Lung (tissue), 12 donors: Measurements from ENCODE around the gene TMEM169. TPM values are rescaled to one million over a fixed set of nuclear protein-coding genes. Genes with fewer than 3 reads are reported as not detected.

ENCODE experiments used
- ATAC-seq: fragments of 200-7000 bp; cut with Tn5 transposase; one replicate; pipeline ENCODE4 v1.9.1; 2020; ENCODE audit warnings: moderate number of reproducible peaks; ENCODE audit not compliant: insufficient read depth, low FRiP score
- DNase-seq, 3 donors: peaks; one replicate each; pipeline ENCODE4 v3.0.0-alpha.2; 2013 to 2017
- H3K27ac ChIP-seq, 2 donors: one replicate each; pipeline ENCODE4 v1.5.1; 2013; ENCODE audit warnings: mild to moderate bottlenecking in 2 of 2, moderate library complexity in 2 of 2, control low read depth in 1 of 2, inconsistent platforms in 1 of 2, low read depth in 1 of 2, low read length in 1 of 2
- H3K27me3 ChIP-seq, 3 donors: one replicate each; pipeline ENCODE4 v1.5.1; 2013; ENCODE audit warnings: low read length in 2 of 3; ENCODE audit not compliant: control insufficient read depth in 3 of 3, insufficient read depth in 3 of 3
- H3K36me3 ChIP-seq, 4 donors: one replicate each; pipeline ENCODE4 v1.5.1; 2013; ENCODE audit warnings: low read length in 4 of 4, mild to moderate bottlenecking in 1 of 4, moderate library complexity in 1 of 4; ENCODE audit not compliant: control insufficient read depth in 4 of 4, insufficient read depth in 4 of 4
- H3K4me1 ChIP-seq, 5 donors: one replicate each; pipeline ENCODE4 v1.5.1; 2013; ENCODE audit warnings: low read length in 5 of 5, mild to moderate bottlenecking in 2 of 5, moderate library complexity in 1 of 5; ENCODE audit not compliant: control insufficient read depth in 5 of 5, insufficient read depth in 5 of 5
- H3K4me3 ChIP-seq: one replicate; pipeline ENCODE4 v1.5.1; 2013; ENCODE audit warnings: mild to moderate bottlenecking, control low read depth, moderate library complexity
- H3K9ac ChIP-seq, 2 donors: one replicate each; pipeline ENCODE4 v1.5.1; 2013; ENCODE audit warnings: low read length in 2 of 2, control low read depth in 1 of 2; ENCODE audit not compliant: insufficient read depth in 1 of 2
- H3K9me3 ChIP-seq, 4 donors: one replicate each; pipeline ENCODE4 v1.5.1; 2013; ENCODE audit warnings: low read length in 3 of 4, mild to moderate bottlenecking in 1 of 4, moderate library complexity in 1 of 4; ENCODE audit not compliant: control insufficient read depth in 4 of 4, insufficient read depth in 3 of 4
- CTCF ChIP-seq: IDR thresholded peaks from 2 replicates; pipeline ENCODE4 v1.5.1; 2012; ENCODE audit warnings: mild to moderate bottlenecking; ENCODE audit errors: control extremely low read depth, extremely low read depth
- WGBS, 2 donors: extraction: QIAGEN DNeasy Blood & Tissue Kit; methylation state at CpG; one replicate each; pipeline ENCODE4 v1.1.7; 2013; 5-methylcytosine and 5-hydroxymethylcytosine counted together
- polyA plus RNA-seq, 2 donors: library from polyadenylated mRNA; stranded (reverse); fragments of 200-250 nt; gene quantifications; one replicate each; pipeline ENCODE4 v1.2.1, GENCODE V29; 2013
- total RNA-seq, 2 donors: library from RNA; depleted of rRNA in 1 of 2; stranded (reverse); fragments of >200 nt in 1 of 2; gene quantifications; one replicate each; pipeline ENCODE4 v1.2.1, GENCODE V29; 2014 to 2021
- donor health status: control.
- donor health status: control.
- donor health status: Bipolar disorder and iron deficiency.
- donor health status: healthy.
- donor health status: DM: yes; HTN: yes; CAD: no.

Gene TMEM169
- total and polyA plus RNA-seq, 4 donors, result 0.14 to 0.67 (median 0.62) TPM

- 96 to 97% methylated on average over 9 of the region's 9 CpGs for WGBS, 2 donors
- TF ChIP-seq CTCF, result no peak
- Histone ChIP-seq H3K4me3 (no peak overlapping the region), H3K27me3 (no peaks in the 10 kb centered on the region), H3K9ac (no peak overlapping the region), H3K9me3 (no peaks in the 10 kb centered on the region), H3K36me3 (no peaks in the 10 kb centered on the region), H3K27ac (no peak overlapping the region), H3K4me1 (peaks cover 0 to 1% (median 0%) of the 10 kb centered on the region in 5 donors)
- DNase-seq, result no peak
- no peak for ATAC-seq
These were observed 17.0 kb downstream of the TMEM169 start for GRCh38 chr2:216098421-216099334.

DNA sequence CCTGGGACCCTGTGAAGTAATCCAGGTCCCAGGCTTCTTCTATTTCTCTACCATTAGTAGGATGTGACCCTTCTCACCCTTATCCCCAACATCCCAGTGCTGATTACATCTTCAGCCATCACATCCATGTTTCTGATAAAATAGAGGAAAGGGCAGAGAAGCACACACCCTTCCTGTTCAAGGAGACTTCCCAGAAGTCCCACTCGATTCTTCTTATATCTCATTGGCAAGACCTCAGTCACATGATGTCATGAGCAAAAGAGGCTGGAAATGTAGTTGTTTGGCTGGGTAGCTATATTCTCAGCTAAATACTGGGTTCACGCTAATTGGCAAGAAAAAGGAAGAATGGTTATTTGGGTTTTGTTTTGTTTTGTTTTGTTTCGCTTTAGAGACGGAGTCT, 19.4 kb downstream of the TMEM169 start:
- DNase-seq, result no peak
- Histone ChIP-seq H3K9ac (no peak overlapping the region), H3K4me1 (peaks cover 0 to 1% (median 0%) of the 10 kb centered on the region in 5 donors), H3K9me3 (no peaks in the 10 kb centered on the region), H3K4me3 (no peak overlapping the region), H3K27me3 (no peaks in the 10 kb centered on the region), H3K36me3 (no peaks in the 10 kb centered on the region), H3K27ac (no peak overlapping the region)
- WGBS, 2 donors, result 84 to 85% methylated on average over 4 of the region's 4 CpGs
- ATAC-seq, result no peak
- no peak for TF ChIP-seq CTCF

DNA sequence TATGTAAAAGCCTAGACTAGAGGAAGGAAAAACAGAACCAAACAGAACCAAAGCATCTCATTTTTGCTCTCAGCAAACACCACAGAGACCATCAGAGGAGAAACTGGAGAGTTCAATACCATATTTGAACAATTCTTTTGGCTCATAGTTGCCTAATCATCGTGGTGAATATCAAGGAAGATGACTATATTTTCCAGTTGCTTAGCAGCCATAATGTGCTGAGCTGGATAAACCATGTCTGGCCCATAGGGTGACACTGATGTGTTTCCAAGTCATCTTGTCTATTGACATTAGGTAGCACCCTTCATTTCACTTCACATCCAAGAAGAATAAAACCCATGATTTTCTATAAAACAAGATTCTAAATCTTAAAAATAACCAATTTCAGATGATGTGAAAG, 21.5 kb downstream of the TMEM169 start:
- H3K36me3 ChIP-seq, result no peaks in the 10 kb centered on the region
- no peak overlapping the region for H3K9ac ChIP-seq
- ATAC-seq (no peak), DNase-seq (no peak)
- H3K9me3 ChIP-seq, result no peaks in the 10 kb centered on the region
- no peak overlapping the region for H3K4me3 ChIP-seq
- TF ChIP-seq CTCF, result no peak
- 61 to 69% methylated on average over 1 of the region's 1 CpG for WGBS, 2 donors
- peaks cover 0 to 2% (median 0%) of the 10 kb centered on the region in 5 donors for H3K4me1 ChIP-seq
- H3K27ac ChIP-seq, result no peak overlapping the region
- H3K27me3 ChIP-seq, result no peaks in the 10 kb centered on the region
